ENCODE measurements around the gene MTOR. TPM values are rescaled to one million over a fixed set of nuclear protein-coding genes. Genes with fewer than 3 reads are reported as not detected.

MTOR gene
- total RNA-seq, 1 donor from 2014 or later, result 61.9 TPM

- no peaks in the 10 kb centered on the region for H3K9me3 Mint-ChIP-seq (ENCODE audit: unreplicated experiment)
- no peak for DNase-seq (ENCODE audit: low spot score)
- H3K36me3 Mint-ChIP-seq (ENCODE audit: low read depth, unreplicated experiment), result peaks cover 40% of the 10 kb centered on the region
- no peak for TF ChIP-seq CTCF (IDR thresholded peaks at IDR 0.05; ENCODE audit: unreplicated experiment)
- no peaks in the 10 kb centered on the region for H3K4me1 Mint-ChIP-seq (ENCODE audit: unreplicated experiment)
- H3K27me3 Mint-ChIP-seq (ENCODE audit: unreplicated experiment), result peaks cover 2% of the 10 kb centered on the region
- peak overlapping the region; percentile 13 for H3K27ac Mint-ChIP-seq (ENCODE audit: unreplicated experiment)
- no peak overlapping the region for H3K4me3 Mint-ChIP-seq (ENCODE audit: unreplicated experiment)
These were observed 6.1 kb downstream of the MTOR start for GRCh38 chr1:11256299-11256698.

- Mint-ChIP-seq H3K4me3 (ENCODE audit: unreplicated experiment) (peak overlapping the region; percentile 59), H3K27me3 (ENCODE audit: unreplicated experiment) (peaks cover 2% of the 10 kb centered on the region), H3K4me1 (ENCODE audit: unreplicated experiment) (no peaks in the 10 kb centered on the region), H3K27ac (ENCODE audit: unreplicated experiment) (no peak overlapping the region), H3K36me3 (ENCODE audit: low read depth, unreplicated experiment) (peaks cover 51% of the 10 kb centered on the region), H3K9me3 (ENCODE audit: unreplicated experiment) (no peaks in the 10 kb centered on the region)
- DNase-seq (ENCODE audit: low spot score), result no peak
- TF ChIP-seq CTCF (IDR thresholded peaks at IDR 0.05; ENCODE audit: unreplicated experiment), result no peak
These were observed 9.1 kb downstream of the MTOR start for GRCh38 chr1:11253226-11253625.

- Mint-ChIP-seq H3K4me3 (ENCODE audit: unreplicated experiment) (peak overlapping the region; percentile 31), H3K27me3 (ENCODE audit: unreplicated experiment) (peaks cover 2% of the 10 kb centered on the region), H3K36me3 (ENCODE audit: low read depth, unreplicated experiment) (peaks cover 57% of the 10 kb centered on the region)
These were observed 9.8 kb downstream of the MTOR start for GRCh38 chr1:11252538-11252937.

GRCh38 chr1:11248169-11248568 is 14.2 kb downstream of the MTOR start:
- no peak overlapping the region for H3K27ac Mint-ChIP-seq (ENCODE audit: unreplicated experiment)
- H3K4me1 Mint-ChIP-seq (ENCODE audit: unreplicated experiment), result no peaks in the 10 kb centered on the region
- H3K27me3 Mint-ChIP-seq (ENCODE audit: unreplicated experiment), result no peaks in the 10 kb centered on the region
- no peaks in the 10 kb centered on the region for H3K9me3 Mint-ChIP-seq (ENCODE audit: unreplicated experiment)
- no peak overlapping the region for H3K4me3 Mint-ChIP-seq (ENCODE audit: unreplicated experiment)
- DNase-seq (ENCODE audit: low spot score), result no peak
- TF ChIP-seq CTCF (IDR thresholded peaks at IDR 0.05; ENCODE audit: unreplicated experiment), result no peak
- H3K36me3 Mint-ChIP-seq (ENCODE audit: low read depth, unreplicated experiment), result peaks cover 48% of the 10 kb centered on the region

More at GRCh38 chr1:11252538-11252937, 9.8 kb downstream of the MTOR start:
- TF ChIP-seq CTCF (IDR thresholded peaks at IDR 0.05; ENCODE audit: unreplicated experiment), result no peak
- no peaks in the 10 kb centered on the region for H3K9me3 Mint-ChIP-seq (ENCODE audit: unreplicated experiment)
- DNase-seq (ENCODE audit: low spot score), result no peak
- H3K4me1 Mint-ChIP-seq (ENCODE audit: unreplicated experiment), result no peaks in the 10 kb centered on the region
- no peak overlapping the region for H3K27ac Mint-ChIP-seq (ENCODE audit: unreplicated experiment)

- no peak for TF ChIP-seq CTCF (IDR thresholded peaks at IDR 0.05; ENCODE audit: unreplicated experiment)
- no peak overlapping the region for H3K4me3 Mint-ChIP-seq (ENCODE audit: unreplicated experiment)
- H3K27ac Mint-ChIP-seq (ENCODE audit: unreplicated experiment), result no peak overlapping the region
- DNase-seq (ENCODE audit: low spot score), result no peak
- no peaks in the 10 kb centered on the region for H3K27me3 Mint-ChIP-seq (ENCODE audit: unreplicated experiment)
- peaks cover 34% of the 10 kb centered on the region for H3K36me3 Mint-ChIP-seq (ENCODE audit: low read depth, unreplicated experiment)
- no peaks in the 10 kb centered on the region for H3K9me3 Mint-ChIP-seq (ENCODE audit: unreplicated experiment)
- H3K4me1 Mint-ChIP-seq (ENCODE audit: unreplicated experiment), result no peaks in the 10 kb centered on the region
These were observed 16.2 kb downstream of the MTOR start for GRCh38 chr1:11245904-11246719.
